Memory B cell (primary cell): ENCODE data around the gene CIB4.

Source experiments
- ATAC-seq: fragments of 150-1000 bp; cut with Tn5 transposase; 2 replicates; pipeline ENCODE4 v1.10.0; 2021; ENCODE audit warnings: low read depth, mild to moderate bottlenecking, moderate library complexity
- DNase-seq, 2 donors: peaks; one replicate each; pipeline ENCODE4 v3.0.0; 2022; ENCODE audit warnings: low spot score in 2 of 2
- H3K27ac Mint-ChIP-seq: one replicate; pipeline ENCODE4 v1.8.0; 2022; ENCODE audit warnings: mild to moderate bottlenecking, moderate library complexity, mixed read lengths
- H3K27me3 Mint-ChIP-seq: one replicate; pipeline ENCODE4 v1.8.0; 2022; ENCODE audit warnings: mixed read lengths
- H3K36me3 Mint-ChIP-seq: one replicate; pipeline ENCODE4 v1.8.0; 2022; ENCODE audit warnings: mild to moderate bottlenecking, mixed read lengths
- H3K4me1 Mint-ChIP-seq: one replicate; pipeline ENCODE4 v1.8.0; 2022; ENCODE audit warnings: mixed read lengths
- H3K4me3 Mint-ChIP-seq: one replicate; pipeline ENCODE4 v1.8.0; 2022; ENCODE audit warnings: mild to moderate bottlenecking, moderate library complexity, mixed read lengths
- H3K9me3 Mint-ChIP-seq: one replicate; pipeline ENCODE4 v1.8.0; 2022; ENCODE audit warnings: mixed read lengths

CIB4 gene

DNA sequence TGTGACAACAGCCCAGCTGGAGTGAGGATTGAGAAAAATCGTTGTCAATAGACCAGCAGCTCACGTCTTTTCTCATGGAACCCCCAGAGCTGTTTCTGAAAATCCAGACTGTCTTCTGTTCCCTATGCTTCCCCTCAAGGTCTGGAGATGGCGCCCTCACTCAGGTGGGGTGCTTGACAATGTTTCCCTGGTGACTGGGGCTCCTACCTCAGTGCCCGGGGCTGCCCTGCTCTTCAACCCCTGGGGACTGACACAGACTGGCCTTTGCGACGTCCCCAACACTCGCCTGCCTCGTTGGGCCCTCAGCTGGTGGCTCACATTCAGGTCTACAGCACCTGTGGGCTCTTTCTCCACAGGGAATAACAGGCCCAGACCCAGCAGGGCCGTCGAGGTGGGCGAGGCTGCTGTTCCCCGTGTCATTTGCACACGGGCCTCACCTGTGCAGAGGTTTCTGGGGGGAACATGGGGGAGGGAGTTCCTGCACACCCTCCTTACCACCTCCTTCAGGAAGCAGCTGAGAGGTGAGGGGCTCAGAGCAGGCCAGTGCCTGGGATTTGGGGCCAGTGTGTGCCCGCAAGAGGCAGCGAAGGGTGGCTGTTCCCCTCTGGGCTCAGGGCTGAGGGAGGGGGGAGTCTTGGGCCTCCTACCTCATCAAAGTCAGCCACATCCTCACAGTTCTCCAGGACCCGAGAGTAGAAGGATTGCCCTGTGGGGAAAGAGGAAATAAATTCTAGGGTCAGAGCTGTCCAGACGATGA lies 103.9 kb downstream of the CIB4 start:
- DNase-seq (no peak), ATAC-seq (no peak)
- no peak overlapping the region for H3K27ac Mint-ChIP-seq
- no peaks in the 10 kb centered on the region for H3K4me1 Mint-ChIP-seq
- H3K27me3 Mint-ChIP-seq: peaks cover 10% of the 10 kb centered on the region
- no peak overlapping the region for H3K4me3 Mint-ChIP-seq
- H3K9me3 Mint-ChIP-seq: no peaks in the 10 kb centered on the region
- H3K36me3 Mint-ChIP-seq: no peaks in the 10 kb centered on the region

DNA sequence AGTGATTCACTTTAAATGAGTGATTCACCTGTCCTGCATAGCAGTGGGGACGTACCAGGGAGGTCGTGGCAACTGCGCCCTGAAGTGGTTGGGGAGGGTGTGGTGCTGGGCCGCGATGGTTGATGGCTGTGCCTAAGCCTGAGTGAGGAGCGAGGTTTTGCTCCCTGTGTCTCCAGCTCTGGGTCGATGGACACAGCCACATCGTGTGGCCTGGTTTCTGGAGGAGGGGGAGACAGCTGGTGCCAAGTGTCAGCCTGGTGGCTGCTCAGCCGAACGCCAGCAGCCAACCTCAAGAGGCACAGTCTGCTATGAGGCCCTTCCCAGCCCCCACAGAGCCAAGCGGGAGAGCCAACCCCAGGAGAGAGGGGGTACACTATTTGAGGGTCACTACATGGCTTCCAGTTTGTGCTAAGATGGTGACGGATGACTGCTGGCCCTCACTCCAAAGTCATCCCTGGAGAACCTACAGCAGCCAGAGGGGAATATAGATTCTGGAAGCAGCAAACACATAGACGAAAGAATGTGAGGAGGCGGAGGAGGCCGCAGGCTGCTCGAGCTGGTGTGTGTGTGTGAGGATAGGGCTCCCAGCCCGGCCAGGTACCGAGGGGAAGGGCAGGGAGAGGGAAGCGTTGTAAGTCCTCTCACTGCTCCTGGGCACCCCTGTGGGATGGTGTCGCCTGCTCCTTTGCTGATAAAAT lies 104.6 kb downstream of the CIB4 start:
- H3K36me3 Mint-ChIP-seq: no peaks in the 10 kb centered on the region
- H3K9me3 Mint-ChIP-seq: no peaks in the 10 kb centered on the region

DNA sequence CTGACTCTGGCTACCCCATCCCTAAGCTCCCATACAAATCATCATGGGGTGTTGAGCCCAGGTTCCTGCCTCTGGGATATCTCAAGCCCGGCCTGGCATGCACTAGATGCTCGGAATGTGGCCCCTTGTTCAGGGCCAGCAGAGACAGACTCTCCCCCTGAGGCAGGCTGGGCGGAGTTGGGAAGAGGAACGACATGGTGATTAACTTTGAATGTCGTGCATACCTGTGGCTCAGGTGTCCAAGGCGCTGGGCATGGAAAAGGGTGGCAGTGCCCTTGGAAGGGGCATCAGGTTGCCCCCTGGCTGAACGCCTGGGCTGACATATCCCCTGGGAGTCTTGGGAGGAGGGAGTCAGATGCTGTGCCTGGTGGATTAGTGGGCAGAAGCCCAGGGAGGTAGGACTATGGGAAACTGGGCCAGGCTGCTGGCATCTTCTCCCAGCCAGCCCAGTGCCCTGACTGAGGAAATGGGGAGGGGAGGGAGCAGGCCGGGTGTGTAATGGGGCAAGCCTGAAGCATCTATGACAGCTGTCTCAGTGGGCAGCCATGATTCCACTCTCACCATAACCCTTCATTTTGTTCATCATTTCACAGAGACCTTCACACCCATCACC lies 105.4 kb downstream of the CIB4 start:
- Mint-ChIP-seq H3K4me3 (no peak overlapping the region), H3K4me1 (no peaks in the 10 kb centered on the region), H3K27ac (no peak overlapping the region), H3K27me3 (peaks cover 14% of the 10 kb centered on the region), H3K9me3 (no peaks in the 10 kb centered on the region), H3K36me3 (no peaks in the 10 kb centered on the region)
- no peak for DNase-seq
- ATAC-seq: no peak

More for the DNA sequence above, 104.6 kb downstream of the CIB4 start:
- H3K27ac Mint-ChIP-seq: no peak overlapping the region
- DNase-seq: no peak
- no peak for ATAC-seq
- no peaks in the 10 kb centered on the region for H3K4me1 Mint-ChIP-seq
- peaks cover 9% of the 10 kb centered on the region for H3K27me3 Mint-ChIP-seq
- H3K4me3 Mint-ChIP-seq: no peak overlapping the region

DNA sequence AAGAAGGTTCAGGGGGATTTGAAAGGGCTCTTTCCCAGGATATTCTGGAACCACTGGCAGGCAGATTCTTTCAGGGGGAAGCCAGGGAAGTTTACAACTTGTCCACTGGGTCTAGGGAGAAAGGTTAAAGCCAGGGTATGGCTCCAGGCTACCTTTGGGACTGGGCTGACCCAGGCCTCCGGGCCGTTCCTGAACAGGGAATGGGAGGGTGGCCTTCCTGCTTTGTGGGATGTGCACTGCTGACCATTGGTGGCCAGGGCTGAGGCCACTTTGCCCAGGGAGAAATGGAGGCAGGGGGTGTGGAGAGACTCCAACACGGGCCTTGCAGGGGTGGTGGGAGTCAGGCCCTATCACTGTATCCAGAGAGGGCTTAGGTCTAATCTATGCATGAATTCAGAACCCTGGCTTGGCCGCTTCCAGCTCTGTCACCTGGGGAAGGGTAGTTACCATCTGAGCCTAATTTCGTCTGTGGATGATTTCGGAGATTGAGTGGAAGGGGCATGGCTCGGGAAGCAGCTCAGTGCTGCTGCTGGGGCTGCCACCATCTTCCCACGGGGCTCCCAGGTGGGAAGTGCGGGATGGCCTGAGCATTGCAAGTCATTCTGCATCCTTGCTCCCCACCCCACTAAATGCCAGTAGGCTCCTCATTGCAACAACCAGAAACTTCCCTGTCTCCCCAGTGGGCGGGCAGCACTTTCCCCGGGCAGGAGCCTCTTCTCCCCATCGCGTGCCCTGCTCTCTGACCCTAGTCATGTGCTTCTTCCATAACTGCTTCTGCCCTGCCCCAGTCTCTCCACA lies 106.1 kb downstream of the CIB4 start:
- Mint-ChIP-seq H3K9me3 (no peaks in the 10 kb centered on the region), H3K36me3 (no peaks in the 10 kb centered on the region), H3K27ac (no peak overlapping the region), H3K27me3 (peaks cover 16% of the 10 kb centered on the region), H3K4me1 (no peaks in the 10 kb centered on the region), H3K4me3 (no peak overlapping the region)
- DNase-seq (no peak), ATAC-seq (no peak)

DNA sequence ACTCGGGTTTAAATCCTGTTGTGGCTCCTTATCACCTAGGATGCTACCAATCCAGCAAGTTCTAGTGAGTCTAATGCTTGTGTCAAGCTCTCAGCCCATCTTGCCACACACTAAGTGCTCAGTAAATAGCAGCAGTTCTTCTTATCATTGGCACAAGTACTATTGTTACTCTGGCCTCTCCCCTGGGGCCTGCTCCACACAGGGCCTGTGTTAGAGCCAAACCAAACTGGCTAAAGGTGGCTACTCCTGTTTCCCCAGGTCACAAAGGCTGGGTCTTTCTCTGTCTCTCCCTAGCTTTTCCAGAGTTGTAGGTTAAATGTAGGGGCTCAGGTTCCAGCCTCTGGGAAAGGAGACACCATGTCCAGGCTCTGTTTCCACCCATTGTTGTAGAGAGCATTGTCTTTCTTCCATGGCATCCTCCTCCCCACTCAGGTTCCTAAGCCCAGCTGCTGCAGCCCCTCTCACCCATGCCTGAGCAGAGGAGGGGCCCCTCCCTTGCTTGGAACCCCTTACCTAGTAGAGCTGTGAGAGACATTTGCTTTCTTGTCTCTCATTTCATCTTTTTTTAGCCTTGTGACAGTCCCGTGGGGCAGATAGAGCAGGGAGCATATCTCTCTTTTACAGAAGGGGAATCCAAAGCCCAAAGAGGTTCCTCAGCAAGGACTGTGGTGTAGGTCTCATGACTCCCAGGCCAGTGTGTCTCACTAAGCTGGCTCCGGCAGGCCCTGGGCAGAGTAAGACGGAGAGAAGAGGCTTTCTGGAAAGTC lies 106.9 kb downstream of the CIB4 start:
- no peaks in the 10 kb centered on the region for H3K9me3 Mint-ChIP-seq

DNA sequence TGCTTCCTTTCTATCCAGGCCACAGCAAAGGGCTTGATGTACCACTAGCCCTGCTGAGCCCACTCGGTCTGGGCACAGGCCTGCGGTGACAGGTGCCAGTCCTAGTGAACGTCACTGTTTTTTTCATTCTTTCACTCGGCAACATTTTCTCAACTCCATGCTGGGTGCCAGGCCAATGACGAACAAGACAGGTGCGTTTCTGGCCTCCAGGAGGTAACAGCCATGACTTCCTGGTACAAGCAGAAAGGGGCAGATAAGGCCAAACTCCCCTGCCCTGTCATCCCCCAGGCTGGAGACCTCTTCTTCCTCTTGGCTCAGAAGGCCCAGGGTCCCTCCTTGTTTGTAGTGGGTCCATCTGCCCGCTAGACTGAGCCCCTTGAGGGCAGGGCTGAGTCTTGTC lies 107.5 kb downstream of the CIB4 start:
- Mint-ChIP-seq H3K4me1 (no peaks in the 10 kb centered on the region), H3K36me3 (no peaks in the 10 kb centered on the region), H3K9me3 (no peaks in the 10 kb centered on the region), H3K4me3 (no peak overlapping the region), H3K27ac (no peak overlapping the region), H3K27me3 (peaks cover 20% of the 10 kb centered on the region)
- ATAC-seq (no peak), DNase-seq (no peak)

More for the DNA sequence above, 106.9 kb downstream of the CIB4 start:
- Mint-ChIP-seq H3K36me3 (no peaks in the 10 kb centered on the region), H3K27me3 (peaks cover 19% of the 10 kb centered on the region), H3K4me3 (no peak overlapping the region), H3K4me1 (no peaks in the 10 kb centered on the region), H3K27ac (no peak overlapping the region)
- DNase-seq: no peak
- ATAC-seq: no peak

DNA sequence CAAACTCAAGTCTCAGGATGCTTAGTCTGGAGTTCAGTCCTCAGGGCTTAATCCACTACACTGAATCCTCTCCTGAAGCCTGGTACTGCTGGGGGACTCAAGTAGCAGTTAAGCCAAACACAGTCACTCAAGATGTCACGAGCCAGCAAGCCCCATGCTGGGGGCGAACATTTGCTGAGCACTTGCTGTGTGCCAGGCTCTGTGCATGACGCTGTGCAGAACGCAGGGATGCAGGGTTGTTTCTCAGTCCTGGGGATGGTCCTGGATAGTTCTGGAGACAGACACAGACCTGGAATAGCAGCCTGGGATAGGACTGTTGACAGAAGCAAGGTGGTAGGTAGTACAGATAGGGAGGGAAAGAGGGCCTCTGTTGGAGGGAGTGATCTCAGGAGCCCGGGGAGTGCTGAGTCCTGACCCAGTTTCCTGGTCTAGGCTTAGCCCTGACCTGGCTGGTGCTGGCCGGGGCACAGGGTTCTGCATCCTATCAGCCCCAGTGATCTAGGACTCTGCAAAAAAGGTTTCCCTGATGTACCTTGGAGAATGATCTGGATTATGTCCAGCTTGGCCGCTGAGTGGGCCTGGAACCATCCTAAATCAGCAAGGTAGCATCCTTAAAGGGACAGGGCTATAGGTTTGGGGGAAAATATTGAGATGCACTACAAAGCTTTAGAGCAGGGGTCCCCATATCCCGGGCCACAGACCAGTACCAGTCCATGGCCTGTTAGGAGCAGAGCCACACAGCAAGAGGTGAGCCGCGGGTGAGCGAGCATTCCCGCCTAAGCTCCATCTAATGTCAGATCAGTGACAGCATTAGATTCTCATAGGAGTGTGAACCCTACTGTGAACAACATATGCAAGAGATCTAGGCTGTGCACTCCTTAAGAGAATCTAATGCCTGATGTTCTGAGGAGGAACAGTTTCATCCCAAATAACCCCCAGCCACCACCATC lies 108.6 kb downstream of the CIB4 start:
- Mint-ChIP-seq H3K4me1 (no peaks in the 10 kb centered on the region), H3K9me3 (no peaks in the 10 kb centered on the region), H3K36me3 (no peaks in the 10 kb centered on the region), H3K4me3 (no peak overlapping the region), H3K27me3 (peaks cover 20% of the 10 kb centered on the region), H3K27ac (no peak overlapping the region)
- no peak for ATAC-seq
- no peak for DNase-seq
